IPS DF 19.7 (cell line): ENCODE results near the gene LALBA.
"Not testable (repeated sequence)": the region's sequence is repeated elsewhere in the genome, so short reads cannot be mapped to it uniquely, and the experiment has no call there.

Experiments used
- DNase-seq: peaks from one replicate; pipeline ENCODE4 v3.0.0-alpha.2; 2013; ENCODE audit warnings: low read depth, low spot score

LALBA gene

GRCh38 chr12:48569946-48570345 is at the start of gene LALBA:
Gene LALBA (minus strand): TSS chr12:48570046. CDS start chr12:48570020, 26 bp downstream.
- DNase-seq = no peak

DNA sequence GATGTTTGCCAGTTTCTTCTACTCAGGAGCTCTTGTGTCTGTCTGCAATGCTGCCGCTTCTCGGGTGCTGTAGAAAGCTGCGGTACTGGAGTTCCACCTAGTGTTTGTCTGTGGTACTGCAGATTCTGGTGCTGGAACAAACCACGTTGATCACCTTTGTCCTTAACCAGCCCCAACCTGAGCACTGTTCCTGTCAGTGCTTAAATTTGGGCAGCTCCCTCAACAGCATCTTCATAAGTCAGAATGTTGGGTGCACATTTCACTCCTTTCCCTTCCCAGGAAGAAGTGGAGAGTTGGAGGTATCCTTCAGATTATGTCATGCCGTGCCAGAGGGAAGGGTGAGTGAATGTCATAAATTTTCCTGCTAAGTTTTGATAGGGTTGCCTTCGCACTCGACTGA is 48.7 kb upstream of the LALBA start:
- DNase-seq = peak; percentile 76

GRCh38 chr12:48615681-48616080 is 45.8 kb upstream of the LALBA start:
- no peak for DNase-seq

DNA sequence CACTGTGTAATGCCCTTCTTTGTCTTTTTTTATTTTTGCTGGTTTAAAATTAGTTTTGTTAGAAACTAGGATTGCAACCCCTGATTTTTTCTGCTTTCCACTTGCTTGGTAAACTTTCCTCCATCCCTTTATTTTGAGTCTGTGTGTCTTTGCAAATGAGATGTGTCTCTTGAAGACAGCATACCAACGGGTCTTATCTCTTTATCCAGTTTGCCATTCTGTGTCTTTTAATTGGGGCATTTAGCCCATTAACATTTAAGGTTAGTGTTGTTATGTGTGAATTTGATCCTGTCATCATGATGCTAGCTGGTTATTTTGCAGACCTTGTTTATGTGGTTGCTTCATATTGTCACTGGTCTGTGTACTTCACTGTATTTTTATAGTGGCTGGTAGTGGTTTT is 43.5 kb upstream of the LALBA start:
- no peak for DNase-seq

DNA sequence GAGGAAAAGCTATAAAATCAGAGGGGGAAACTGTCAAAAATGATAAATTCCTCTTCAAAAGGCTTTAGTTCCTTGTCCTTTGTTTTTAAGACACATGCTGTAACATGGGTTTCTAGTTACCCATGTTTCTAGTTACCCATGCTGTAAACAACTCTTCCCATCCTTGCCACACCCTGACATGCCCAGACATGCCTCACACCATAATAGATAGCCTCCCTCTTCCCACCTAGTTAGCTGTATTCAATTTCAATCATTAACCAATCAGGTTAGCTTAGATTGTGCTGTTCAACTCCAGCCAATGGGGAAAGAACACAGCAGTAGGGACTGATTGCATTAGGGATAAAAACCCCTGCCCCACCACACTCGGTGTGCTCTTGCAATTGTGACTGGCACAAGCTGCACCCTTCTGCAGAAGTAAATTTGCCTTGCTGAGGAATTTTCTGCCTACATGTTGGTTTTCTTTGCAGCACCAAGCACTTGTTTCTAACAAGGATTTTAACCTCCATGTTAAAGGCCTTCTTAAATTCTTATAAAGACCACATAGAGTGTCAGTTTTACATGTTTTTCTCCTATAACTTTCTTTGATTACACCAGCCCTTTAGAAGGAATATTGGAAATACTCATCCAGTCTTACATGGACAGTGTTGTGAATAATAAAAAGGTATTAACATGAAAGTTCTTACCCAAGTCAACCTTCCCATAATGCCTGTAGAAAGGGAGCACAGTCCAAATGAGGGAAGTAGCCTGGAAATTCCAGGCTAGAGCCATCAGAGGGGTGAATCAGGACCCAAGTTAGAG is 32.5 kb upstream of the LALBA start:
- DNase-seq = no peak

- peak; percentile 83 for DNase-seq
Observed at GRCh38 chr12:48601013-48601756, 31.3 kb upstream of the LALBA start.

DNA sequence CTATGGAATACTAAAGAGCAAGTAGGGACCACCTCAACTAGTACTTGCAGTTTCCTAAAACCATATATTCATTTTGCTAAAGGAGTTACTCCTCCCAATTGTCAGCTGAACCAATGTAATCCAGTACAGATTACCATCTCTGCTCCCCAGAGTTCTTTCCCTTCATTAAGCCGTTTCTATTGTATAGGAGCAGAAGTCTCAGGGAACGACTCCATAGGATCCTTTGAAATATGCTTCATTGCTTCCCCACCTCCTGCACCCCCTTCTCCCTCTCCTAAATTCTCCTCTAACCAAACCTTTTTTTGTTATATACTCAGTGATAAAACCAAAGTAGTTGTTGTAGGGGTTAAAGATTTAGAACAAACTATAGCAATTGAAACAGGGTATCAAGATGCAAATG is 30.7 kb upstream of the LALBA start:
- no peak for DNase-seq

GRCh38 chr12:48592591-48593086 is 22.8 kb upstream of the LALBA start:
- DNase-seq = no peak

- no peak for DNase-seq
Observed at GRCh38 chr12:48586361-48586760, 16.5 kb upstream of the LALBA start.

GRCh38 chr12:48583728-48584127 is 13.9 kb upstream of the LALBA start:
- DNase-seq = no peak

DNA sequence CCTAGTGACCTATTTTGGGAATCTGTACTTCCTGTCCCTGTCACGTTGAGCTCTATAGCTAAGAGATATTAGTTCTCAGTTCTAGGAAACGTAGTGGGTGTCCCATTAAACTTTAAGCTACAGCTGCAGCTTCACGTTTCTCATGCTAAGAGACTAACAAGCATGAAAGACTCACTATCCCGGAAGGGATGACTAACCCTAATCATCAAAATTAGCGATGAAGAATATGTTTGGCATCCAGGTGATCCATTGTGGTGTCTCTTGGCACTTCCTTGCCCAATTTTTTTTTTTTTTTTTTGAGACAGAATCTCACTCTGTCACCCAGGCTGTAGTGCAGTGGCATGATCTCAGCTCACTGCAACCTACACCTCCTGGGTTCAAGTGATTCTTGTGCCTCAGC is 11.0 kb upstream of the LALBA start:
- DNase-seq = no peak

GRCh38 chr12:48572326-48572725 is 2.5 kb upstream of the LALBA start:
- DNase-seq = no peak

GRCh38 chr12:48567731-48568130 is 2.1 kb downstream of the LALBA start:
- DNase-seq = no peak

DNA sequence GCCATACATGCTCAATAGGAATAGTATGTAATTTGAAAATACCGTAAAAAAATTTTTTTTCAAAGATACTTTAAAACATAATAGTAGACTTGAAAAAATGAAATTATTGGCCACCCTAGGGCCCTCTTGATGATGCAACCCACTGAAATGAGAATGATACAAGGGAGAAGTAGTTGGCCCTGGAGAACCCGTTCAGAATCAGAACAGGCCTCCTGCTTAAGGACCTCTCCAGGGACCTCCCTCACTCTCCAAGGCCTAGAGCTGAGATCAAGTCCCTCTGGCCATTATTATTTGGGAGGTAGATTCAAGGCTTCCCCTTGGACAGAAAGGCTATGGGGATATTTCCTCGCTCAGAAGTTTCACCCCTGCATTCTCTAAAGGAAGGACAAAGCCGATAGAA is 11.9 kb downstream of the LALBA start:
- DNase-seq = no peak

GRCh38 chr12:48556631-48557030 is 13.2 kb downstream of the LALBA start:
- DNase-seq = peak; percentile 28

- not testable (repeated sequence) for DNase-seq
Observed at GRCh38 chr12:48553666-48554343, 16.0 kb downstream of the LALBA start.

- DNase-seq = not testable (repeated sequence)
Observed at GRCh38 chr12:48551636-48552035, 18.2 kb downstream of the LALBA start.

- not testable (repeated sequence) for DNase-seq
Observed at GRCh38 chr12:48547012-48547411, 22.8 kb downstream of the LALBA start.

DNA sequence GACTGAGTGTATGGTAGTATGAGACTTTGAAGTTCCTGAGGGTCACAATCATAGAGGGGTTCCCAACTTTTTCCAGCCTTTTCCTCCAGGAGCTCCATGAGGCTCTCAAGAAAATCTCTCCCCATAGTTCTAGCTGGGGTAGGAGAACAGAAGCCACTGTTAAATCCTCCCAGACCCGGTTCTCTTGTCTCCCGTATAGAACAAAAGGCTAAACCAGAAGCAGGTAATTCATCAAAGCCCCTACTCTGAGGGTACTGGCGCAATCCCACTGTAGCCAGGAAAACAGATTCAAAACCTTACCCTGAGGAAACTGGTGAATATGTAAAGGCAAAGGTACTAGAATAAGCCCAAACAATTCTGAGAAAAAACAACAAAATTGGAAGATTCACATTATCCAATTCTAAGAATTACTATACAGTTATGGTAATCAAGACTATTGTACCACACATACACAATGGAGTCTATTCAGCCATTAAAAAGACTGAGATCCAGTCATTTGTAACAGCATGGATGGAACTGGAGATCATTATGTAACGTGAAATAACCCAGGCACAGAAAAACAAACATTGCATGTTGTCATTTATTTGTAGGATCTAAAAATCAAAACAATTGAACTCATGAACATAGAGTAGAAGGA is 23.9 kb downstream of the LALBA start:
- no peak for DNase-seq

- DNase-seq = no peak
Observed at GRCh38 chr12:48542300-48542928, 27.4 kb downstream of the LALBA start.

GRCh38 chr12:48536602-48537001 is 33.2 kb downstream of the LALBA start:
- DNase-seq = no peak
